Neural crest cell (in vitro differentiated cells): ENCODE results near the gene FLT3. TPM values are rescaled to one million over a fixed set of nuclear protein-coding genes. Genes with fewer than 3 reads are reported as not detected.
"Not testable (repeated sequence)": the region's sequence is repeated elsewhere in the genome, so short reads cannot be mapped to it uniquely, and the experiment has no call there.

Experiments
- DNase-seq: peaks from one replicate; pipeline ENCODE4 v3.0.0; 2021; ENCODE audit warnings: low read depth, mixed read lengths, low spot score
- H3K27ac Mint-ChIP-seq: one replicate; pipeline ENCODE4 v1.8.0; 2021; ENCODE audit warnings: mild to moderate bottlenecking, mixed read lengths; ENCODE audit not compliant: unreplicated experiment
- H3K27me3 Mint-ChIP-seq: 2 replicates; pipeline ENCODE4 v1.8.0; 2021; ENCODE audit warnings: low read depth, mild to moderate bottlenecking, mixed read lengths
- H3K36me3 Mint-ChIP-seq: 2 replicates; pipeline ENCODE4 v1.8.0; 2021; ENCODE audit warnings: low read depth, mild to moderate bottlenecking, mixed read lengths
- H3K4me1 Mint-ChIP-seq: 2 replicates; pipeline ENCODE4 v1.8.0; 2021; ENCODE audit warnings: mixed read lengths
- H3K4me3 Mint-ChIP-seq: one replicate; pipeline ENCODE4 v1.8.0; 2021; ENCODE audit warnings: mild to moderate bottlenecking, mixed read lengths
- H3K9me3 Mint-ChIP-seq: 2 replicates; pipeline ENCODE4 v1.8.0; 2021; ENCODE audit warnings: mixed read lengths
- total RNA-seq: library from RNA; stranded (reverse); gene quantifications from 2 replicates; pipeline ENCODE4 v1.2.1, GENCODE V29; 2021
- TF ChIP-seq, protein P1 (sequence below): fragments of 200-600 bp; sonication (generic); conservative IDR thresholded peaks from 2 replicates; pipeline ENCODE4 v1.5.0; 2021; ENCODE audit warnings: antibody characterized with exemption, mild to moderate bottlenecking

Gene FLT3
- total RNA-seq, 1 donor from 2014 or later, result not detected

DNA sequence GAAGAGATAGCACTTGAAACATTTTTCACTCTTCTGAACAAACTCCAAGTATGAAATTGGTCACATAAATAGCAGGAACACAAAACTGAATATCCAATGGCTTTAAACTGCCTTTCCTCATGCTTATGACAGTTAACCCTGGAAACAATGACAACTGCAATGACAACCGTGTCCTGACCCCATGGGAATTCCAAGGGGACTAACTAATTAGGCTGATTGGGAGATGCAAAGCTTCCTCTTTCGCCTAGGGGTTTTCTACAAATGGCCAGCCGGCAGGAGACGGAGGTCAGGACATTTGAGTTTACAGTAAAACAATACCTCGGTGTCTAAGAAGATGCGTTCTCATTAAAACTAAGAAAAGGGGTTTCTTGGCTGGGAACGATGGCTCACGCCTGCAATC is 58.9 kb downstream of the FLT3 start:
- Mint-ChIP-seq H3K27me3 (peaks cover 28% of the 10 kb centered on the region), H3K36me3 (no peaks in the 10 kb centered on the region)

DNA sequence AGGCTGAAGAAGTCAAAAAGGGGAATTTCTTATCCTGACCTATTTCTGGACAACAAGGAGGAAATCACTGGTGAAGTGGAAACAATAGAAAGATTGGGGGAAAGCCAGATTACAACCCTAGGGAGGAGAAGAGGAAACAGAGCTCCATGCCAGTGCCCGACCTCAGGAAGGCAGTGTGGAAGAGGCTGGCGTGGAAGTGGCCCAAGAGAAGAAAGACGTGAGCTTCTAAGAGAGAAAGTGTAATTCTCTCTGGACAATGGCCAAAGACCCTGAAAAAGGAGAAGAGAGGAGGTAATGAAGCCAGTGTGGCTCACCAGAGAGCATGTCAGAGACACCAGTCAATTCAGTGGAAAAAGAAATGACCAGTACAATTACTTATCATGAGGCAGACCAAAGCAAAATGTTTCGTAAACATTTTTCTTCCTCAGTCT is 59.3 kb downstream of the FLT3 start:
- Mint-ChIP-seq H3K27me3 (peaks cover 30% of the 10 kb centered on the region), H3K9me3 (no peaks in the 10 kb centered on the region), H3K36me3 (no peaks in the 10 kb centered on the region), H3K4me1 (no peaks in the 10 kb centered on the region), H3K4me3 (no peak overlapping the region), H3K27ac (no peak overlapping the region)
- TF ChIP-seq, protein P1, sequence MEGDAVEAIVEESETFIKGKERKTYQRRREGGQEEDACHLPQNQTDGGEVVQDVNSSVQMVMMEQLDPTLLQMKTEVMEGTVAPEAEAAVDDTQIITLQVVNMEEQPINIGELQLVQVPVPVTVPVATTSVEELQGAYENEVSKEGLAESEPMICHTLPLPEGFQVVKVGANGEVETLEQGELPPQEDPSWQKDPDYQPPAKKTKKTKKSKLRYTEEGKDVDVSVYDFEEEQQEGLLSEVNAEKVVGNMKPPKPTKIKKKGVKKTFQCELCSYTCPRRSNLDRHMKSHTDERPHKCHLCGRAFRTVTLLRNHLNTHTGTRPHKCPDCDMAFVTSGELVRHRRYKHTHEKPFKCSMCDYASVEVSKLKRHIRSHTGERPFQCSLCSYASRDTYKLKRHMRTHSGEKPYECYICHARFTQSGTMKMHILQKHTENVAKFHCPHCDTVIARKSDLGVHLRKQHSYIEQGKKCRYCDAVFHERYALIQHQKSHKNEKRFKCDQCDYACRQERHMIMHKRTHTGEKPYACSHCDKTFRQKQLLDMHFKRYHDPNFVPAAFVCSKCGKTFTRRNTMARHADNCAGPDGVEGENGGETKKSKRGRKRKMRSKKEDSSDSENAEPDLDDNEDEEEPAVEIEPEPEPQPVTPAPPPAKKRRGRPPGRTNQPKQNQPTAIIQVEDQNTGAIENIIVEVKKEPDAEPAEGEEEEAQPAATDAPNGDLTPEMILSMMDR, result no peak
- DNase-seq, result no peak

More for the DNA sequence above, 58.9 kb downstream of the FLT3 start:
- H3K4me3 Mint-ChIP-seq, result no peak overlapping the region
- TF ChIP-seq, protein P1, result no peak
- no peaks in the 10 kb centered on the region for H3K9me3 Mint-ChIP-seq
- no peak for DNase-seq
- H3K27ac Mint-ChIP-seq, result no peak overlapping the region
- H3K4me1 Mint-ChIP-seq, result no peaks in the 10 kb centered on the region

DNA sequence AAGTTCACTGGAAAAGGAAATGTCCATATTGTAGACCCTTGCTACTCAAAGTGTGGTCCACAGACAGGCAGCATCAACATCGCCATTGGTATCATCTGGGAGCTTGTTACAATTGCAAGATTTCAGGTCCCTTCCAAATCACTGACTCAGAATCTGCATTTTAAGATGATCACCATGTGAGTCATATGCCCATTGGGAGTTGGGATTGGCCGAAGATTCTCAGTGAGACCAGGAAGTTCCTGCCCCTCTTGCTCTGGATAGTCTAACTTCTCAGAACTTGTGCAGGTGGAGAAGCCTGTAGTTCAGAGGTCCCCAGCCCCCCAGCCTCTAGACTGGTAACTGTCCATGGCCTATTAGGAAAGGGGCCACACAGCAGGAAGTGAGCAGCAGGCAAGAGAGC is 63.0 kb downstream of the FLT3 start:
- TF ChIP-seq, protein P1, result no peak
- Mint-ChIP-seq H3K9me3 (peaks cover 2% of the 10 kb centered on the region), H3K27ac (no peak overlapping the region), H3K36me3 (no peaks in the 10 kb centered on the region), H3K4me1 (no peaks in the 10 kb centered on the region), H3K27me3 (peaks cover 27% of the 10 kb centered on the region), H3K4me3 (no peak overlapping the region)
- no peak for DNase-seq

DNA sequence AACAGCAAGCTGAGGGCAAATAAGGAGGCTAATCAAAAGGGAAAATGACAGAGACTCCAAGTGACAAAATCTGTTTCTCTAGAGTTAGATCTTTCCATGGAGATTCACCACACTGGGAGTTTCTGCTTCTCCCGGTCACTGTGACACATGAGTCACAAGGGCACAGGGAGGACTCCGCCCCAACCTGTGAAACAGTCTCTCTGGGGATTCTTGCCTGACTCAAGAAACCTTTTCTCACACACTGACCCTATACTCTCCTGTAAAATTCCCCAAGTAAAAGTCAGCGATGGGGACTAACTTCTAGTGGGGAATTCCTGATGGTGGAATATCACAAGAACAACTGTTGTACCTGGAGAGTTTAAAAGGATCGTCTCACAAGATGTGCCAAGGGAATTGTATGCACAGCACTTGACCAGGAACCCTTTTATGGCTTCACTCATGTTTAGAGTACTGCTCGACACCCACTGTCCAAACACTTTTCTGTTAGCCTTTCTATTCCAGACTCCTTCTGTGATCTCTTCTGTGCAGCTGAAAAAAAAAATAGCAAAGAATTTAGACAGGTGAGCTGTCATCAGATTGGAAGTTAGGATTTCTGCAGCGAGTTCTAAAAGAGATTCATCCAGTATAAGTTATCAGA is 65.1 kb downstream of the FLT3 start:
- DNase-seq, result no peak
- no peak overlapping the region for H3K27ac Mint-ChIP-seq
- TF ChIP-seq, protein P1, result no peak
- H3K27me3 Mint-ChIP-seq, result peaks cover 18% of the 10 kb centered on the region
- no peaks in the 10 kb centered on the region for H3K4me1 Mint-ChIP-seq
- H3K9me3 Mint-ChIP-seq, result peaks cover 2% of the 10 kb centered on the region
- H3K4me3 Mint-ChIP-seq, result no peak overlapping the region
- no peaks in the 10 kb centered on the region for H3K36me3 Mint-ChIP-seq

DNA sequence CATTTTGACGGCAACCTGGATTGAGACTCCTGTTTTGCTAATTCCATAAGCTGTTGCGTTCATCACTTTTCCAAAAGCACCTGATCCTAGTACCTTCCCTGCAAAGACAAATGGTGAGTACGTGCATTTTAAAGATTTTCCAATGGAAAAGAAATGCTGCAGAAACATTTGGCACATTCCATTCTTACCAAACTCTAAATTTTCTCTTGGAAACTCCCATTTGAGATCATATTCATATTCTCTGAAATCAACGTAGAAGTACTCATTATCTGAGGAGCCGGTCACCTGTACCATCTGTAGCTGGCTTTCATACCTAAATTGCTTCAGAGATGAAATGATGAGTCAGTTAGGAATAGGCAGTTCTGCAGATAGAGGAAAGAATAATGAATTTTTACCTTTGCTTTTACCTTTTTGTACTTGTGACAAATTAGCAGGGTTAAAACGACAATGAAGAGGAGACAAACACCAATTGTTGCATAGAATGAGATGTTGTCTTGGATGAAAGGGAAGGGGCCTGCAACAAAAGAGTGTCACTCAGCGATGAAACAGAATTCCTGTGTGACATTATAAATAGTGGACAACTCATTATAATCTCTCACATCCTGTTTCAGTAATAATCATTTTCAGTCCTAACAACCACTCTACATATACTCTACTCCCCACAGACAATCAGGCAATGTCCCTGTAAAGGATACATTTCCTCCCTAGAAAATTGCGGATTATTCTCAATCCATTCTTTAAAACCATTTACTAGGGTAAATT is 66.3 kb downstream of the FLT3 start:
- no peak for DNase-seq
- H3K4me1 Mint-ChIP-seq, result no peaks in the 10 kb centered on the region
- H3K36me3 Mint-ChIP-seq, result no peaks in the 10 kb centered on the region
- no peak overlapping the region for H3K4me3 Mint-ChIP-seq
- TF ChIP-seq, protein P1, result no peak
- peaks cover 2% of the 10 kb centered on the region for H3K9me3 Mint-ChIP-seq
- H3K27ac Mint-ChIP-seq, result no peak overlapping the region
- H3K27me3 Mint-ChIP-seq, result peaks cover 18% of the 10 kb centered on the region

DNA sequence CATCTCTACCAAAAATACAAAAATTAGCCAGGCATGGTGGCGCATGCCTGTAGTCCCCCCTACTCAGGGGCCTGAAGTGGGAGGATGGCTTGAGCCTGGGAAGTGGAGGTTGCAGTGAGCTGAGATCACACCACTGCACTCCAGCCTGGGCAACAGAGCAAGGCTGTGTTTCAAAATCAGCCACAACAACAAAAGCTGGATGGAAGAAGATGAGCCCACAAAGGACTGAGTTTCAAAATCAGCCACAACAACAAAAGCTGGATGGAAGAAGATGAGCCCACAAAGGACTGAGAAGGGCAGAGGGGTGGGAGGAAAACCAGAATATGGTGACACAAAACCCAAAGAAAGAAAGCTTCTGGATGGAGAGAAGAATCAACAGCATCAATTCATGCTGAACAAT is 67.9 kb downstream of the FLT3 start:
- not testable (repeated sequence) for DNase-seq, H3K27ac Mint-ChIP-seq, H3K4me3 Mint-ChIP-seq, H3K36me3 Mint-ChIP-seq, H3K9me3 Mint-ChIP-seq, H3K4me1 Mint-ChIP-seq
- peaks cover 18% of the 10 kb centered on the region for H3K27me3 Mint-ChIP-seq
